Measurements from ENCODE around the gene PAFAH1B1.

PAFAH1B1 gene

DNA sequence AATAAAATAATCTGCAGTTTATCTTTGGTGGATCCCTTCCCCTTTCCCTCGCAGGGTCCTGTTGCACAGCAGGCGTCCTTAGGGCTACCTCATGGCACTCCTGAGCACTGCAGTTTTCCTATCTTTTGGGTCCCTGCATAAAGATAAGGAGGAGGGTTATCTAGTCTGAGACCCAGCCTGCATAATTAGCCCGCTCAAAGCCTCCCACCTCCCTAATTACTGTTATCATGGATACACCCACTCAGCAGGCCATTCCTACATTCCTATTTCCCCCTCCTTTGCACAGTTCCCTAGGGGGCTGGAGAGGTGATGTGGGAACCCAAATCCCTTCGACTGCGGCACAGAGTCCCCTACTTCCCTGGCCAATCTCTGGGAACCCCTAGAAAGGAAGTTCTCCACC is 123.2 kb downstream of the PAFAH1B1 start:
- no peak for DNase-seq (ENCODE audit: low read depth in 2 of 2, low spot score in 1 of 2)

DNA sequence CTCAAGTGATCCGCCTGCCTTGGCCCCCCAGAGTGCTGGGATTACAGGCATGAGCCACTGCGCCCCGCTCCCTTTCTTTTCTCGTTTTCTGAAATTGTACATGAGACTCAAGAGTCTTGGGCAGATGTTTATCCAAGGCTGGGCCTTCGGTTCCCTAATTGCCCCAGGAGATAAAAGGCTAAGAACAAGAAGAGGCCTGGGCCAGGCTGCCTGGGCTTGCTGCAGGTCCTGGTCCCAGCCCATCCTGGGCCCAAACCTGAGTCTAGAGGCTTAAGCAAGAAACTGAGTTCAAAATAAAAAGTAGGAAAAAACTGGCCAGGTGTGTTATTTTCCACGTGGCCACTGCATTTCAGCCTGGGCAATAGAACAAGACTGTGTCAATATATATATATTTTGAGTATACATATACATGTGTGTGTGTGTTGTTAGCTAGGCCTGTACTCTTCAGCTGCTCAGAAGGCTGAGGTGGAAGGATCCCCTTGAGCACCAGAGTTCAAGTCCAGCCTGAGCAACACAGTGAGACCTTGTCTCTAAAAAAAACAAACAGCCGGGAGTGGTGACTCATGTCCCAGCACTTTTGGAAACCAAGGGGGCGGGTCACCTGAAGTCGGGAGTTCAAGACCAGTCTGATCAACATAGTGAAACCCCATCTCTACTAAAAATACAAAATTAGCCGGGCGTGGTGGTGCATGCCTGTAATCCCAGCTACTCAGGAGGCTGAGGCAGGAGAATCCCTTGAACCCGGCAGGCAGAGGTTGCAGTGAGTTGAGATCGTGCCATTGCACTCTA is 124.9 kb downstream of the PAFAH1B1 start:
- DNase-seq (ENCODE audit: low read depth in 2 of 2, low spot score in 1 of 2) = no peak

DNA sequence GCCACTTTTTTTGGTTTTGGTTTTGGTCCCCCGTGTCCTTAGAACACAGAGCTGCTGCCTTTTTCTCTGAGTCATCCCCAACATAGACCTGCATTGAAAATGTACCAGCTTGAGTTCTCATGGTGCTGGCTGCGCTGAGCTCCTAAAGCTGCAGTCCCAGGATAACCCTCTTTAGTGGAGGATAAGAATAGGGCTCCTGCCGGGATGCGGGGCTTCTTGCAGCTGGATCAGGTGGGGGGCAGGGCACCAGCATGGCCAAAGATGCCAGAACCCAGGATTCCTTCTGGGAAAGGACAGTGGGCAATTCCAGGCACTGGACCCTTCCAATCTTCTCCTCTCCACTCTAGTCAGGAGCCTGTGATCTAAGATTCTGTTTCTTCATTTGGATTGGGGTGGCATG is 126.4 kb downstream of the PAFAH1B1 start:
- DNase-seq (ENCODE audit: low read depth in 2 of 2, low spot score in 1 of 2) = no peak

DNA sequence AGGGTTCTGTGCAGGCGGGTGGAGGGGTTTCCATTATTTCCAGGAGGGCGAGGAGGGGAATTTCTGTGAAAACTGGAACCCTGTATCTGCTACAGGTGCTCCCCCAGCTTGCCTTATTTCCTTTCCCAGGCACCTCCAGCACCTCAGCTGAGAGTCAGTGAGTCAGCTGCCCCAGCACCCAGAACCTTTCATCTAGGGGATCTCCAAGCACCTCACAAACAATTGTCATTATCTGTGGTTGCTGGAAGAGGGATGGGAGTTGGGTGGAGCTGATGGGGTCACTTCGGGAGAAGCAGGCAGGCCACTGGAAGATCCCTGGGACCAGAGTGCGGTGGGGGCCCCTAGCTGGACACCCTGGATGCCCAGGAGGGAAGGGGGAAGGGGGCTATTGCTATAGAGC is 128.1 kb downstream of the PAFAH1B1 start:
- DNase-seq (ENCODE audit: low read depth in 2 of 2, low spot score in 1 of 2) = no peak

DNA sequence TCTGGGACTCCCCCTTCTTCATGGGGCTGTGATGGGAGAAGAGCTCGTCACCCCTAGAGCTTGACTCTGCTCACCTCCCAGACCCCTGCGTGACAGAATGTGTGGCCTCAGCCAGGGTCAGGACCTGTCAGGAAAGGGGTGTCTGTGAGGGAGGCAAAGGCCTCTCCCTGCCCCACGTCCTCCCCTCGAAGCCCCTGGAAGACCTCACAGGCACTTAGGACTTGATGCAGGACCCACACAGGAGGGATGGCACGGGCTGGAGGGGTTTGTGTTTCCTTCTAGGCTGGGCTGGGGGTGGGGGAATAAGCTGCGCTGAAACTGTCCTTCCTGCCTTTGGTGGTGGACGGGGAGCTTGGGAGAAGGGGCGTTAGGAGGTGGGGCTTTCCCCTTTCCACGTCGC is 129.2 kb downstream of the PAFAH1B1 start:
- no peak for DNase-seq (ENCODE audit: low read depth in 2 of 2, low spot score in 1 of 2)

DNA sequence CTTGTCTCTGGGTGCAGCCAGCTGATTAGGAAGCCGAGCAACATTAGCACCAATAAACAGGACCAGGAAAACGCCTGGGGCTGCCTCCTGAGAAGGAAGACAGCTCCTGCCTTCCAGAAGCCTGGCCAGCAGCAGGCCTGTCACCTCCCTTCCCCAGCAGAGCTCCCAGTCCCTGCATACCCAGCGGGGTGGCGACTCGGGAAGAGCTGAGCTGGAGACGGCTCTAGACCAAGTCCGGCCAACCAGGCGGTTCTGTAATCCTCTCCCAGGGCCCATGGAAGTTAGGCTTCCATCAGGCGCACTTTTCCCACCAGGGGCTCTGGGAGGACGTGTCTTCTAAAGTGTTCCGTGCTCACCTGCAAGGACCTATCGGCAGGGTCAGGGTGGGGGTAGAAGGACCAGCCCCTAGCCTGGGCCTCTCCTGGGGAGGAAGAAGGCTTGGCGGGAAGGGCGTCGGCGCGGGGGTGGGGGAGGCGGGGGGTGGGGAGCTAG is 130.1 kb downstream of the PAFAH1B1 start:
- no peak for DNase-seq (ENCODE audit: low read depth in 2 of 2, low spot score in 1 of 2)

DNA sequence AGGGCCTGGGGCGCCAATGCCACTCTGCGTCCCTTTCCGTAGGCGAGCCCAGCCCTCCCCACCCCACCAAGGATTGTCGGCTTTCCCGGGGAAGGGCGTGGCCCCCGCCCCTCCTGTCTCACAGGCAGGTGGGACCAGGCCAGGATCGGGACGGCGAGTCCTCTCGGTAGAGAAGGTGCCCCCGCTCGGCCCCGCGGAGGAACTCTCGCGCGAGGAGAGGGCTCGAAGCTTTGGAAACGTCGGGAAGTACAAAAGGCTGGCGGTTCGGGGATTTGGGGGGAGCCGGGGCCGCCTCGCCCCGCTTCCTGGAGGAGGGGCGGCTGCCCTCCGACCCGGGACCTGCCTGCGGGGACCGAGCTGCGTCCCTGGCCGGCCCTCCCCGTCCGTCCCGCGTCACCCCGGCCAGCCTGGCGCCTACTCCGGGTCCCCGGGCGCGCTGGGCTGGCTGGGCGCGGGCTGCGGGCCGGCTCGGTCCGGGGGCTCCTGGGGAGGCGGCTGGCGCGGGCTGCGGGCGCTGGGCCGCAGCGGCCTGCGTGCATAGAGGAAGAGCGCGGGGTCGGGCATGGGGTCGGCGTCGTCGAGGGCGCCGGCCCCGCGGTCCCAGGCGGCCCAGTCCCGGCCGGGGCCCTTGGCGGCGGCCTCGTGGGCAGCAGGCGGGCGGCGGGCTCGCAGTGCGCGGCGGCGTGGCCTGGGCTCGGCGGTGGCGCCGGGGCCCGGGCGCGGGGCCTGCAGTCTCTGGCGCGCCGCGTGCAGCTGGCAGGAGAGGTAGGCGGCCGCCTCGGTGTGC is 130.7 kb downstream of the PAFAH1B1 start:
- DNase-seq (ENCODE audit: low read depth in 2 of 2, low spot score in 1 of 2) = no peak

DNA sequence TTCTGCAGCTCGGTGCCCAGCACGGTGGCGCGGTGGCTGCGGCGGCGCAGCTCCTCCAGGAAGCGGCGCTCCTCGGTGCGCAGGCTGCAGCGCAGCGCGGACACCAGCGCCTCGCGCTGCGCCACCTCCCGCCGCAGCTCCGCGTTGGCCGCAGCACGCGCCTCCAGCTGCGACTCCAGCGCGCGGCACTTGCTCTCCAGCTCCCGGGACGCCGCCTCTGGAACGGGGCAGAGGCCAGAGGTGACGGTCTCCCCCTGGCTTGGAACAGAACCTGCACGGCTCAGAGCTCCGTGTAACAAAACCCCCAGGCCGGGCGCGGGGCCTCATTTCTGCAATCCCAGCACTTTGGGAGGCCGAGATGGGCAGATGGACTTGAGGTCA is 131.3 kb downstream of the PAFAH1B1 start:
- DNase-seq (ENCODE audit: low read depth in 2 of 2, low spot score in 1 of 2) = no peak

DNA sequence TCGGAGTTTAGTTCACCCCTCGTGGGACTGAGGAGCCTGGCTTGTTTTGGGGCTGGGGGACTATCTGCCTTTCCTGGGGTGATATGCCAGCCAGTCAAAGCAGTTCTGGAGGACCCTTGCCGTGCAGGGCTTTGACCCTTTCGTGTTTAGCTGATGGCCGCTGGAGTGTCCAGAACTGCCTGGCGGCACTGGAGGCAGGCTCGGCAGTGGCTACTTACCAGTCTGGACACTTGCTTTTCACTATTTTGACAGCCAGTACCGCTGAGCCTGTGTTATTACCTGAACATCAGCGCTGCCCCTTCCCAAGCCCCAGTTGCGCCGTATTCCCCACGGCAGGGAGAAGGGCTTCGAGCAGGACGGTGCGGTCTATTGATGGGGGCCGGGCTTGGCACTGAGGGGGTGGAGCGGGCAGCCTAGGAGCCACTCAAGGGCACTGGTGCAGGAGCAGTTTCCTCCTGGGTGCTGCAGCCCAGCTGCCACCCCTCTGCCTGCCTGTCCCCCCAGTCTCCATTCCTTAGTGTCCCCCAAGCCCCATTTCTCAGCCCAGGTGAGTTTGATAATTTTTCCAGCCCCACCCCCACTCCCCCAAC is 137.4 kb downstream of the PAFAH1B1 start:
- no peak for DNase-seq (ENCODE audit: low read depth in 2 of 2, low spot score in 1 of 2)

DNA sequence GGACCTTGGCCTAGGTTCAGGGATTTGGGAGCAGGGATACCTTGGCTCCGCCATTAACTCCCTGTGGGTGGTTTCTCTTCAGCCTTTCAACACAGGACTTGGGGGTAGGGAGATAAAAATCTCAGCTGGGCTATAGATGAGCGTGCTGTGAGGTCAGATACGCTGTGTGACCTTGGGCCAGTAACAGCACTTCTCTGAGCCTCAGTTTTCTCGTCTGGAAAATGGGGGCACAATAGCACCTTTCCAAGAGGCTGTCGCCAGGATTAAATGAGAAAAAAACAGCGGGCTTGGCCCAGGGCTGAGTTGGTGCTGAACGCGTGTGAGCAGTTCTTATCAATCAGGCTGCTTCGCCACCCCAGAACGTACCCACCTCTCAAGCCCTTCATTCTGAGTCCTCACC is 138.4 kb downstream of the PAFAH1B1 start:
- DNase-seq (ENCODE audit: low read depth in 2 of 2, low spot score in 1 of 2) = no peak

DNA sequence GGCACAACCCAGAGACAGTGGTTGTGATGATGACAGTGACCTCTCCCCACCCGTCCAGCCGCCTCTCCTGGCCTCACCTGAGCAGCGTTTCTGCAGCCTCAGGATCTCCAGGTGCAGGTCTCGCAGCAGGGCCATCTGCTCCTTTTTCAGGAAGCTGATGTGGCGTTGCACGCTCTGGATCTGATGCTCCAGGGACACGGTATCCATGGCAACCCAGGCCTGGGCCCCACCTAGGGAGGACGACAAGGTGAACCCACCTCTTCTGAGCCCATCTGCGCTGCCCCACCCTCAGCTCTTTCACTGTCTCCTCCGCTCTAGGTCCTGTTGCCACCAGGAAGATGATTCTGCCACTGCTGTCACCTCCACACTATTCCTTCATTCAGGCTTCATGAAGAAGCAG is 141.5 kb downstream of the PAFAH1B1 start:
- DNase-seq (ENCODE audit: low read depth in 2 of 2, low spot score in 1 of 2) = no peak

Data from stimulated activated CD8-positive, alpha-beta memory T cell treated with anti-CD3 and anti-CD28 coated beads, Interleukin-4, amount 100 ng/mL, for 1 hour (primary cell).